NCI-H2196 treated with DMSO at 0.1 percent for 48 hours (cell line): ENCODE results near the gene USH1C.

Source experiments
- DNase-seq: peaks from one replicate; lab custom pipeline; 2025; ENCODE audit not compliant: unreplicated experiment; lab: John Stamatoyannopoulos, UW

Gene USH1C

DNA sequence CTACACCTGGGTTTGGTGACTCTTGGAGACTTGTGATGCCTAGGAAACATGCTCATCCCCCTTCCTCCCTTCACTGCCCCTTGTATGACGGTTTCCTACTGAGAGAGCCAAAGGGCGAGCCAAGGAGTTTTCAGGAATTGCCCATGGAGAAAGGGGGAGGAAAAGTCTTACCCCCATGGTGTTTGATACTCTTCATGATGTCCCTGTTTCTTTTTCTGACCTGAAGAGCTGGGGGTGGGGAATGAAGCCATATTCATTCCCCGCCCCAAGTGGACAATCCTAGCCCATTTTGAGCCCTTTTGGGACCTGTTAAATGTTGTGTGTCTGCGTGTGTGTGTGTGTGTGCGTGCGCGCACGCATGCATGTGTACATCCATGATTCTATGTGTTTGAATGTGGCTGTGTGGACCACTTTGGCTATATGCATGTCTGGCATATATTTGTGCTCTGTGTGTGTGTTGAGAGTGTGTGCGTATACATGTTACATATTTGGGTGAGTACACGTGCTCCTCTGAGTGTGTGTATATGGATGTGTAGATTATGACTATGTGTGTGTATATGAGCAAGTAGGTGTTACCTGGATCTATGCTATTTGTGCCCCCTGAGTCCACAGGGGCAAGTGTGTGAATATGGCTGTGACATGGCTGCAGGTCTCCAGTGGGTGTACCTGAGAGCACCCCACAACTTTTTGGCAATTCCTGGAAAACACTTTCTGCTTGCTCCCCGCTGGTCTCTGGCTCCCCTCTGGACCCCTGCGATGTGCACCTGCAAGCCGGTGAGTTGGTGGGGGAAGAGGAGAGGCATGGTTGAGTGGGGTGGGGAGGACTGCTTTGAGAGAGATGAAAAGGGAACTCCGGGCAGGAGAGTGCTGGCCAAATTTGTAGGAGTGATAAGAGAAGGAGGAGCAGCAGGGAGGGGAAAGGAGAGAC is 27.5 kb upstream of the USH1C start:
- no peak for DNase-seq

DNA sequence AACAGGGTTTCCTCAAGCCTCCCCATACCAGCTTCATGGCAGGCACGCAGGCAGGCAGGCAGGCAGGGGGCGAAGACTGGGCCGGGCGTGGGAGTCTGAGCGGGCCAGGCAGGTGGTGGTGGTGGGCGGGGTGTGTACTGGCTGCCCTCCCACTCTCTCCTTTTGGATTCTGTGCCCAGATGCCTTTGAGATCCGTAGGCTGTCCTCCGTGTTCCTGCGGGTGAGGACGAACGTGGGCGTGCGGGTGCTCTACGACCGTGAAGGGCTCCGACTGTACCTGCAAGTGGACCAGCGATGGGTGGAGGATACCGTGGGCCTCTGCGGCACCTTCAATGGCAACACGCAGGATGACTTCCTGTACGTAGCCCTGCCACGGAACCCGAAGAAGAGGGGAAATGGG is 25.8 kb upstream of the USH1C start:
- no peak for DNase-seq

DNA sequence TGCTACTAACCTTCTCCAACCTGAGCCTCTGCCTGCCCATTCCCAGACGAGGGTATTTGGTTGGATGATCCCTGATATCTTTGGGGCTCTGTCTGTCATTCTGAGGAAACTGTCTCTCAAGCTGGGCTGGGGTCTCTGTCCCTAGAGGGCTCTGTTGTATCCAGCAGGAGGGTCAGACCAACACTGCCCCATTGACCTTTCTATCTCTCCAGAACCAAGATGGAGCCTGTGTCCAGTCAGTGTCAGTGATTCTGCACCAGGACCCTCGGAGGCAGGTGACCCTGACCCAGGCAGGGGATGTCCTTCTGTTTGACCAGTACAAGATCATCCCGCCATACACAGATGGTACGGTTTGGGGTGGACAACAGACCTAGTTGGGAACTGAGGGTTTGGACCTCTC is 24.7 kb upstream of the USH1C start:
- DNase-seq, result no peak

DNA sequence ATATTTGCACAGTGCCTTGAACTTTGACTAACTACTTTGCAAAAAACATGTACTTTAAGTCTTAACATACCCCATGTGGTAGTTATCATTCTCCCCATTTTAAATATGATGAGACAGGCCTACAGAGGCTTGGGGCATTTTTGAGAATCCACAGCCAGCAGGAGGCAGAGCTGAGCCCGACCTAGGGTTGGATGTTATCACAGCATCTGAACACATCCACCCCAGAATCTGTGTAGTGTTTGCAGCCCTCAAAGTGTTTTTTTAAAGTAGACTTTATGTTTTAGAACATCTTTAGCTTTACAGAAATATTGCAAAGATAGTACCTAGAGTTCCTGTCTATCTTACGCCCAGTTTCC is 20.4 kb upstream of the USH1C start:
- DNase-seq, result no peak

DNA sequence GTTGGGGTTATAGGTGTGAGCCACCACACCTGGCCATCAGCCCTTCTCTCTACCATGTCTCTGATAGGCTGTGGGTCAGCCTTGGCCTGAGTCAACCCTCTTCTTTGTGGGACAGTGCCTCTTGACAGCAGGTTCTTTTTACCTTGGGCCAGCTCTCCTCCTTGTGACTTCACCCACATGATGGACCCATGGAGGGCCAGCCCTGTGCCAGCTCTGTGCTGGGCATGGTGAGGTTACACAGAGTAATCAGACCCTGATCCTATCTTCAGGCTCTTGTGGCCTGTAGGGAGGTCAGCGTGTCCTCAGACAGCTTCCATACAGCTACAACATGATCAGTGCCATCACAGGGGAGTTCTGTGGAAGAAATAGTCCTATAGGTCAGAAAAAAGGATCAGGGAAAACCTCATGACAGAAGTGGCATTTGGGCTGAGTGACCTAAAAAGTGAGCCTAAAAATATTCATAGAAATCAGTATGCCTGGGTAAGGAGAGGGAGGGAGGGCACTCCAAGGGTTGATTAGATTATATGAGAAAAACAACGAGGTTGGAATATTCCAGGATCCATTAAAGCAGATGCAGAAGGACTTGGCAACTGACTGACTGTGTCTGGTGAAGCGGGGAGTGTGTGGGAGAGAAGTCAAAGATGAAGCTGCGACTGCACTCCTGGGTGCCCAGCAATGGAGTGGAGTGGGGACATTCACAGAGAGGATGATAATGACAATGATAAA is 19.9 kb upstream of the USH1C start:
- DNase-seq, result no peak

DNA sequence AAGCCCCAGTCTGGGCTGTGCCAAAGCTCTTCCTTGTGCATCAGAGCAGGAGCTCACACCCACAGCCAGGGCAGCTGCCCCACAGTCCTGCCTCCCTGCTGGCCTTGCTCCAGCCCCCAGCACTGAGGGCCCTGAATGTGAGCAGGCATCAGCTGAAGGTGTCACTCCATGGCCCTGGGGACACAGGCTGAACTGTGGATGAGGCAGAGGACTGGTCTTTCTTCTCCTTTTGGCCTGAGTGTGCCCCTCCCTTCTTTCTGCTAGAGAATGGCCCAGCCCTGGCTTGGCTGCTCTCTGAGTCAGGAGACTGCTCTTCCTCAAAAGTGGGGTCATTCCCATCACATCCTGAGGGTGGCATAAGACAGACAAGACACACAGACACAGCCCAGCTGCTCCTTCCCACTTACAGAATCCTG is 19.0 kb upstream of the USH1C start:
- DNase-seq, result no peak

DNA sequence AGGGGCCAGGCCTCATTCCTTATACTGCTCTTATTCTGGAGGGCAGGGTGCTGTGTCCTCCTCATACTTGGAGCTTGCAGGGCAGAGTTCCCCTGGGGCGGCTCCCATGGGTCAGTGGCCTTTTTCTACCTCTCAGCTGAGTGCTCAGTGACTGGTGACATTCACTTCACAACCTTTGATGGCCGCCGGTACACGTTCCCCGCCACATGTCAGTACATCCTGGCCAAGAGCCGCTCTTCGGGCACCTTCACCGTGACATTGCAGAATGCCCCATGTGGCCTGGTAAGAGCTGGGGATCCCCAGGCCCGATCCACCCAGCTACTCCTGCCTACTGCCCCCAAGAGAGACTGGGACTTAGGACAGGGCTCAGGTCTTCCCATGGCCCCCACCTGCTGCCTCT is 17.3 kb upstream of the USH1C start:
- no peak for DNase-seq

DNA sequence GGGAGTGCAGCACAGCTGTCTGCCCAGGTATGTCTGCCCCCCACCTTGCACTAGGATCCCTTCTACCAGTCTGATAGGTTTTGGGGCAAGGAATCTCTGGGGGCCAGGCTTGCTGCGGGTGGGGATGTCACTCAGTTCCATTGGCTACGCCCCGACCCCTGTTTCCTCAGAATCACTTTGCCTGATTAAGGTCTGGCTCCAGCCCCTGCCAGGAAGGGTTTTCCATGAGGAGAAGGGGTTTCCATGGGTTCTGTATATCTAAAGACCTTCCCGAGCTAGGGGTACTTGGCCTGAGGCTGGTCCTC is 16.8 kb upstream of the USH1C start:
- no peak for DNase-seq

DNA sequence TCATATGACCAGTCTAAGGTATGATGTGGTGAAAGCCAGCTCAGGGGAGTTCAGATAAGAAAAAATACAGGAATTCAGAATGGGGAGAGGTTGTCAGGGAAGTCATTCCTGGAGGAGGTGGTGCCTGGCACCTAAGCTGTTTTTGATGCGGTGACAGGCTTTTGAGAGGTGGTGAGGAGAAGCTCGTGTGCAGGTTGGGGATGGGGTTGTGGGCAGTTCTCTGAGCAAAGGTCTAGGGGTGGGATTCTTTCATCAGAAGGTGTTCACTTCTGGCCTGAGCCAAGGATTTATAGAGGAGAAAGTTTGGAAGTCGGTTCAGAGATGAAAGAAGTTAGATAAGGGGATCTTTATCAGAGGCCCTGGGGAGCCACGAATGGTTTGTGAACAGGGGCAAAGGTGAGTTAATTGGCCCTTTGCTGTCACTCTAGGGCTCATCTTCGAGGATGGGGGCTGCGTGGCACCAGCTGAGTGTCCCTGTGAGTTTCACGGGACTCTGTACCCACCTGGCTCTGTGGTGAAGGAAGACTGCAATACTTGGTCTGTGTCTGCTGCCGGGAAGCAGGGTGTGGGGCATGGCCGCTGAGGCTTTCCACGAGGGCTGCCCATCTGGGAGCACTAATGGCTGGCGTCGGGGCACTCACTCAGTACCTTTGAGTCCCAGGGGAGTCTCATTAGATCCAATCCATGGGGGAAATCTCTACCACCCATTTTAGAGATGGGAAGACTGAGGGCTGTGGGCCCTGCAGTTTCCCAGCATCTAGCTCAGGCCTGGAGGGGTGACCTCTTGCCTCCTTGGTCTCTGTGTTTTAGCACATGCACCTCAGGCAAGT is 16.3 kb upstream of the USH1C start:
- no peak for DNase-seq

DNA sequence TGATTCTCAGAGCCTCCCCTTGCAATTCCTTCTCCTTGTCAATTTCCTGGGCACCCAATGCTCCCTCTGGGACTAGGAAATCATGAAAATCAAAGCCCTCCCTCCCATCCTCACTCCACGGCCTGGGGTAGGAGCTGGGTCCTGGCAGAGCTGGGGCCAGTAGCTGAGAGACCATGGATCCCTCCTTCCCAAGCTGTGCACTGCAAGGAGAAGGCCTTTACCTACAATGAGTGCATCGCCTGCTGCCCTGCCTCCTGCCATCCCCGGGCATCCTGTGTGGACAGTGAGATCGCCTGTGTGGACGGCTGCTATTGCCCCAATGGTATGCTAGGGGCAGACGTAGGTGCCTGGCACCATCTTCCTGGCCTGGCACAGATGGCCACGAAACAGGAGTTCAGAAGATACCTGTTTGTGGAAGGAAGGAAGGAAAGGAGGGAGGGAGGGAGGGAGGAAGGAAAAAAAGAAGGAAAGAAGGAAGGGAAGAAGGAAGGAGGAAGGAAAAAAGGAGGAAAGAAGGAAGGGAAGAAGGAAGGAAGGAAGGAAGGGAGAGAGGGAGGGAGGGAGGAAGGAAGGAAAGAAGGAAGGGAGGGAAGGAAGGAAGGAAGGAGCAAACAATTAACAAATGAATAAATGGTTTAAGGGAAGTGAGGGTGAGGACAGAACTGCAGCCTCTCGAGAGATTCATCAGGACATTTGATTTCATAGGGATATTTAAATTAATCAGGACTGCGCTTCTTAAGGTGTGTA is 15.3 kb upstream of the USH1C start:
- no peak for DNase-seq

DNA sequence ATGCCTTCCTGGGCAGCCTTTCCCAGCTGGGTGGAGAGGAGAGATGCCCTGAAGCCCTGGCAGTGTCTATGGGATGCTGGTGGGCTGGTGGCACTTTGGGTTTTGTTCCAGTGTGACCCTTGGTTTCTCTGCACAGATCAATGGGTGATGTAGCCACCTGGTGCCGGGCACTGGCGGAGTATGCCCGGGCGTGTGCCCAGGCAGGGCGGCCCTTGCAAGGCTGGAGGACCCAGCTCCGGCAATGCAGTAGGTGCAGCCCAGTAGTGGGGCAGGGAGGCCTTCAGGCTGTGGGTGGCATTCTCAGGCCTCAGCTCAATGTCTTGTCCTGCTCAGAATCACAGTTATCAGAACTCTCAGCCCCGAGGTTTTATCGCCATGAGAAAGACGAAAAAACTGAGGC is 14.7 kb upstream of the USH1C start:
- DNase-seq, result no peak

DNA sequence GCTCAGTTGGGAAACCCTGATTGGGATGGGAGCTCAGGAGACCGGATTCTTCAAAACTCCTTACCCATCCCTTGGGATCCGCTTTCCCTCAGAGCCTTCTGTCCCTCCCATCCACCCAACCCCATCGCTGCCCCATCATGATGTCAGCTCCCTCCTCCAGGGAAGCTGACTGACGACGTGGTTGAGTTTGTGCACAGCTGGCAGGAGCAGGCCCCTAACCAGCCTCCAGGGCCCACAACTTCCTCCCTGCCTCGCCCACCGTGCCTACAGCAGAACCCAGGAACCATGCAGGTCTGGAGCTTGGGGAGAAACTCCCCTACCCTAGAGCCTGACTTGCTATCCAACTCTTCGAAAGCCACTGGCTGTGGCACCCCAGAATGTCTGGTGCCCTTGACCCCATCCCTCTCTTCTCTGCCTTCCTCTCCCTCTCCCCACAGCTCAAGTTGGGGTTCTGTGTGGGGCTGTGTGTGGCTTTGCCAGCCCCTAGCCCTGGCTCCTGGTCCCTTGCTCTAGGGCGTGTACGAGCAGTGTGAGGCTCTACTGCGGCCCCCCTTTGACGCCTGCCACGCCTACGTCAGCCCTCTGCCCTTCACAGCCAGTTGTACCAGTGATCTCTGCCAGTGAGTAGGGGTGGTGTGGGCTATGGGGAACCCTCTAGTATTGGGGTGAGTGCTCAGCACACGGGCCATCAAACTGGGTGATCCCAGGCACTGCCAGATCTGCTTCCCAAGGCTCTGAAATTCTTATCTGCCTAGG is 14.0 kb upstream of the USH1C start:
- no peak for DNase-seq

DNA sequence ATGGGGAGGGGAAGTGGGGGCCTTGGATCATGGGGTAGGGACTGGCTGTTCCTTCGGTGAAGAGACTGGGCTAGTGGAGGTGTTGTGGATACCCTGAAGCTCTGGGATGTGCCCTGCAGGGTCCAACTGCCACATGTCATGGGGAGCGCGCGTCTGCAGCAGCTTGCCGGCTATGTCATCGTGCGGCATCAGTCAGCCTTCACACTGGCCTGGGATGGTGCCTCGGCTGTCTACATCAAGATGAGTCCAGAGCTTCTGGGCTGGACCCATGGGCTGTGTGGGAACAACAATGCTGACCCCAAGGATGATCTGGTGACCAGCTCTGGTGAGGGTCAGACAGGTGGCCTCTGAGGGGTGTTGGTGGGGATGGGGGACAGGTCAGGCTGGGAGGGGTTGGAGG is 12.8 kb upstream of the USH1C start:
- DNase-seq, result no peak

DNA sequence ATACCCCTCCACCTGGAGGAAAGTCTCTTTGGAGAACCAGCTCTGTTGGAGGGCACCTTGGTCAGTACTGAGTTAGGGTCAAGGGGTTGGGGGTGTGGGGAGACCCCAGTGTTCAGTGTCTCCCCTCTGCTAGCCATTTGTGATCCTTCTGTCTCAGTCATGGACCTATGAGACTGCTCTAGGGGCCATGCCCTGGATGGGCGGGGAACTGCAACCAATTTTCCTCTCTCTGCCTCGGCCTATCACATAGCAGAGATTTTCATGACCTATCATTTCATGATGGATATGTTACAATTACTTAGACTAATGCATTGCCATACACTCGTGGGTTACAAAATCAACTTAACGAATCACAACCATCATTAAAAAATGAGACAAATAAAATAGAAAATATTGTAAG is 10.3 kb upstream of the USH1C start:
- DNase-seq, result no peak

DNA sequence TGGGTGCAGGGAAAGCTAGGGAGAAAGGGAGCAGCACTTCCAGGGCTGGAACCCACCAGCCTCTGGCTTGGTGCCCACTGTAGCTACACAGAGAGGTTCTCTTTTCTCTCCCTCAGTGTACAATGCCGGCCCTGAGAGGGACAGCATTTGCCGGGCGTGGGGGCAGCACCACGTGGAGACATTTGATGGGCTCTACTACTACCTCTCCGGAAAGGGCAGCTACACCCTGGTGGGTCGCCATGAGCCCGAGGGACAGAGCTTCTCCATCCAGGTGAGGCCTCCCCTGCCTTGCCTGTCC is 9.0 kb upstream of the USH1C start:
- DNase-seq, result no peak

DNA sequence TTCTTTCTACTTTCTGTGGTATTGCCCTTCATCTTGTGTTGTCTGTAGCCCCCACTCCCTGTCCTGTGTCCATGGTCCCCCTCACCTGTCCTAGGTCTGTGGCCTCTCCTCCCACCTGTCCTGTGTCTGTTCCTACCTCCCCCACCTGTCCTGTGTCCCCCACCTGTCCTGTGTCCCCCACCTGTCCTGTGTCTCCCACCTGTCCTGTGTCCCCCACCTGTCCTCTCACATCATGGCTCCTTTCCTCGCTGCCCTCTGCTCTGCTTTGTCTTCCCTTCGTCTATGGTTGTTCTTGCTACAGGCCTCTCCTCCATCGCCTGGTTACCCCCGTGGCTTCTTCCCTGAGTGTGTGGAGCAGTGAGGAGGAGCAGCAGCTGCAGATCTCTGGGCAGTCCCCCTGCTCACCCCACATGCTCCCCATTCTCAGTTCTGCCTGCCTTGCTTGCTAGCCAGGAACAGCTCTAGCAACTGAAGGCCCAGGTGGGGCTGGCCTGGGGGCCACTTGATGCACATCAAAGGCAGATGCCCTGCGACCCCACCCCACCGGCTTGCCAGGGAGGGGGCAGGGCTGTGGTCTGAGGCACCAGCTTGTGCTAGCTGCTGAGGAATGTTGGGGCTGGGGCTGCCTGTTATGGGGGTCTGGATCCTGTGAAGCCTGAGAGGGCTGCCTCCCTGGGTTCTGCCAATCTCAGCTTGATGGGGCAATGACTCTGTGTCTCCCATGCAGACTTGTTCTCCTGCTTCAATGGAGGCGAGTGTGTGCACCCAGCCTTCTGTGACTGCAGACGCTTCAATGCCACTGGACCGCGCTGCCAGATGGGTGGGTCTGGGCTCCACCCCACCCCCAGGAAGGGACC is 8.4 kb upstream of the USH1C start:
- no peak for DNase-seq

DNA sequence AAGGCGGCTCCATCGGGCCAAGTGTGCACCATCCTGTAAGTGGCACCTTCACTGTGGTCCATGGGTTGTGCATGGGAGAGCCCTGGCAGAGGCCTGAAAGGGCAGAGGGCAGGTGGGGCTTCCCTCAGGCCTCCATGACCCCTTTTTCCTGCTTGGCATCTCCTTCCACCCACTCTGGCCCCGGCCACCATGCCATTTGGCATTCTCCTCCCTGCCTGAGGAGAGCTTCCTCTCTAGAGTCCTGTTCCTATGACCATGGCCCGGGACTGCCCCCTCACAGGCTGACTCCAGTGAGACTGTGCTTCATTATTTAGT is 7.8 kb upstream of the USH1C start:
- DNase-seq, result no peak

DNA sequence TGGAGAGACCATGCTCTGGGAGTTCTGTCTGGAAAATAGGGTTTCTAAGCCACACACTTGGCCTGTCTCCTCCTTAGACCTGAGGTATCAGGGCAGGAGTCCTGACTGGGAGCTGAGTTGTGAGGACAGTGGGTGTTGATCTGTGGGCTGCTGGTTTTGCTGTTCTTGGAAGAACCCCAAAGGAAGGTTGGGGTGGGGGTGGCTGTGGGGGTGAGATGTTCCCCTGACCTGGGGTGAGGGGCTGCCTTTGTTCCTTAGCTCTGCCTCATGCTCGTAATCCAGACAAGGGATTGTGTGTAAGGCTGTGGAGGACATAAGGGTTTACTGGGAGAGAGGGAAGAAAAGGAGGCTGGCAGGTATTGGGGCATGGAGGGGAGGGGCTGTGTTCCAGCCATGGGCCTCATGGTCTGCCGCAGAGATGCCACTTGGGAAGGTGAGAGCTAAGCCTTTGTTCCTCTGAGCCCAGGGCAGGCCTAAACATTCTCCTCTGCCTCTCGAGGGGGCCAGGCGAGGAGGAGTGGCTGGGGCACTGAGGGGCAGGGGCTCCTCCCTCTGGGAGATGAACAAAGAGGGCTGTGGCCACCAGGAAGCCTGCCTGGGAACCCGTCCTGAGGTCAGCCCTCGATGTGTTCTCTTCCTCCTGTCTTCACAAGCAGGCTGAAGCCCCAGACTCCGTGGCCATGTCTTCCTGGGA is 7.3 kb upstream of the USH1C start:
- no peak for DNase-seq
